Germinal center (tissue), 1 donor: ENCODE data around the gene LRRC2.
"Not testable (repeated sequence)": the region's sequence is repeated elsewhere in the genome, so short reads cannot be mapped to it uniquely, and the experiment has no call there.

ENCODE experiments used
- DNase-seq: peaks from one replicate; pipeline ENCODE4 v3.0.0; 2012; ENCODE audit warnings: mixed read lengths, low spot score

The LRRC2 gene

DNA sequence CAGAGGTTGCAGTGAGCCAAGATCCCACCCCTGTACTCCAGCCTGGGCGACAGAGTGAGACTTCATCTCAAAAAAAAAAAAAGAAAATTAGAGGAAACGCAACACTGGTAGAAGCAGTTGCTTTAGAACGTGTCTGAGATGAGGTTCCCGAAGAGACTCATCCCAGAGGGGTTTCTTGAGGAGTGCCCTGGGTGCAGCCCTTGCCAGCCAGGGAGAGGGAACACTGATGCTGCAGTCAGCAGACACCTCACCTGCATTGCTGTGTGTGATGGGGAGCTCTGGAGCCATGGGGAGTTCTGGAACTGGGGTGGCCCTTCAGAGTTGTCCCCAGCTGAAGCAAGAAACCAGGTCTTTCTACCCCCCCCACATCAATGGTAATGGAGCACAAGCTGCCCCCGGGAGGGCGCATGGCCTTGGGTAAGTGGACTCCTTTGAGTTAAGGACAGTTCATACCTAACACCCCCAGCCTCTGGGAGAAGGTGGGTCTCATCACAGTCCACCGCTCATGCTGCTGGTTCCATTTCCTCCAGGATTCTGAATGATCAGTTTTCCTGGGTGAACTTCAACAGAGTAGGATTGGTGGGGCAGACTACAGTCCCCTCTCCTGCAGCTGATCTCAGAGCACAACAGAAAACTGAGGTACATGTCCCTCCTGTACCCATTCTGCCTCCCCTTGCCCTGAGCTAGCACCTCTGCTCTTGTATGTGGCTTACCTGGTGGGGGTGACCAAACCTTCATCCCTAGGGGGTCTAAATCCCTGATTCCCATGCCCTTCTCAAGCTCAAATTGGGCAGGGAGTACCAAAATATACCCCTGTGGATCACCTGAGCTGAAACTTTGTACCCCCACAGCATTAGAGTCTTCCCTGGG is 18.7 kb upstream of the LRRC2 start:
- DNase-seq = no peak

- no peak for DNase-seq
These were observed 14.6 kb upstream of the LRRC2 start for GRCh38 chr3:46580675-46581074.

DNA sequence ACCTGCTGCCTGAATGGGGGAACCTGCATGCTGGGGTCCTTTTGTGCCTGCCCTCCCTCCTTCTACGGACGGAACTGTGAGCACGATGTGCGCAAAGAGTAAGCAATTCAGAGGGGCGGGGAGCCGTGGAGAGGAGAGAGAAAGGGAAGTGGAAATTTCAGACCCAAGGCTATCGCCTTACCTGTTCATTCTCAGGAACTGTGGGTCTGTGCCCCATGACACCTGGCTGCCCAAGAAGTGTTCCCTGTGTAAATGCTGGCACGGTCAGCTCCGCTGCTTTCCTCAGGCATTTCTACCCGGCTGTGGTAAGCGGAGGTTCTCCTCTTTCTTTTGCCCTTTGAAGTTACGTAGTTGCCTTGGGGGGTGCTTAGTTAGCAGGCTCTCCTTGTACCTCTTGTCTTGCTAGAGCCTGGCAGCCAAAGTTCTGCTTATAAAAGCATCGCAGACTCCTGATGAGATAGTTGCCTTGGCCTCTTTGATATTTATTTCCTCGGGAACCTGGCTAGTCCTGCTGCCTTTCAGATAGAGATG is 13.7 kb upstream of the LRRC2 start:
- DNase-seq = no peak

GRCh38 chr3:46578973-46579755 is 13.1 kb upstream of the LRRC2 start:
- DNase-seq = no peak

GRCh38 chr3:46577580-46578249 is 11.6 kb upstream of the LRRC2 start:
- not testable (repeated sequence) for DNase-seq

DNA sequence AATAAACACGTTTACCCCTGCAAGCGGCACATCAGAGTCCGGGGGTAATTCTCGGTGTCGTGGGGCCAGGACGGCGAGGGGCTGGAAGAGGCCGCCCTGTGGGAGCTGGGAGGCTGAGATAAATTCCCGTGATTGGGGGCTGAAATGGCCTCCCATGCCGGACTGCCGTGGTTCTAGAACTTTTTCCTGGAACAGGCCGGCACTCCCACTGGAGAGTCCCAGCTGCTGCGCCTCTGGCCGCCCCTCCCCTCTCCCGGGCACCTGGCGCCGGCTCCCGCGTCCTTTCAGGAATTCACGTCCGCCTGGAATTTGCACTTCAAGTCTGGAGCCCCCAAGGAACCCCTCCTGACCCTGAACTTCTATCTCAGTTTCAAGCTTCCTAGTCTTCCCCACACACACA is 10.8 kb upstream of the LRRC2 start:
- DNase-seq = no peak

GRCh38 chr3:46576386-46576785 is 10.3 kb upstream of the LRRC2 start:
- DNase-seq = no peak

DNA sequence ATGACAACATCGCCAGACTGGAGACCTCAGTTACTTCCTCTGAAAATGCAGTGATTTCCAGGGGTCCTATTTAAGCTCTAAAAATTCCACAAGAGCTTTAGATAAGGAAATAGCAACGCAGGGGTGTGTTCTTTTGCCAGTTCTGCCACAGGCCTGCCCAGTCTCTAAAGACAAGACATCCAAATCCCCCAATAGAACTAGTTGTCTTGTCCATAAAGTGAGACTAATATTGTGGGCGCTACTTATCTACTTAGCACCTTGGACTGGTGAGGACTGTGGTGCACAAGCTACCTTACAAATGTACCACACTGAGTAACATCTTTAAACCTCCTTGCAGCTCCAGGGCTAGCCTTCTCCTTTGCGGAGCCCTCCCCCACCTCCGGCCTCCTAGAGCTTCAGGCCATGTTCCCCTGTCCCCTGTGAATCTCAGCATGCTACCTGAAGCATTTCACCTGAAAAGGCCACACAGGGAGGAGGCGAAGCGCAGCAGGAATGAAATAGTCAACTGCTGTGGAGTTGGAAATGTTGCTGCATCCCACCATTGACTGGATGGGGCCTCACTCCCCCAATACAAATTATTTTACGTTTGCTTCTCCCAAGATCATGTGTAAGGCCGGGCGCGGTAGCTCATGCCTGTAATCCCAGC is 9.6 kb upstream of the LRRC2 start:
- no peak for DNase-seq

- no peak for DNase-seq
These were observed 8.9 kb upstream of the LRRC2 start for GRCh38 chr3:46574881-46575576.

- no peak for DNase-seq
These were observed 8.1 kb upstream of the LRRC2 start for GRCh38 chr3:46574243-46574646.

DNA sequence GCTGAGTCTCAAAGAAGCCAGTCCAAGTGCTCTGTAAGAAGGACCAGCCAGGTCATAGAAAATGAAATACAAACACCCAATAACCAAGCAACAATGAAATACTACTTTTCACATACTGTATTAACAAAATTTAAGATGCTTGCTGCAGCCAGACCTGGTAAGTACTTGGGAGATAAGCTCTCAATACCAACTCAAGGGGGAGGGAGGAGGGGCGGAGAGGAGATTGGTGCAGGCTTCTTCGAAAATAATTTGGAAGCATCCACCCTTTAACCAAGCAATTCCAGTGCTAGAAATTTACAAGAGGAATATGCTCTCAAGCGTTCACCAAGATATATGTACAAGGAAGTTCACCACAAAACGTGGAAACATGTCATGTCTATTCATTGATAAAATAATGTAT is 7.6 kb upstream of the LRRC2 start:
- no peak for DNase-seq

GRCh38 chr3:46571684-46572083 is 5.6 kb upstream of the LRRC2 start:
- DNase-seq = no peak

DNA sequence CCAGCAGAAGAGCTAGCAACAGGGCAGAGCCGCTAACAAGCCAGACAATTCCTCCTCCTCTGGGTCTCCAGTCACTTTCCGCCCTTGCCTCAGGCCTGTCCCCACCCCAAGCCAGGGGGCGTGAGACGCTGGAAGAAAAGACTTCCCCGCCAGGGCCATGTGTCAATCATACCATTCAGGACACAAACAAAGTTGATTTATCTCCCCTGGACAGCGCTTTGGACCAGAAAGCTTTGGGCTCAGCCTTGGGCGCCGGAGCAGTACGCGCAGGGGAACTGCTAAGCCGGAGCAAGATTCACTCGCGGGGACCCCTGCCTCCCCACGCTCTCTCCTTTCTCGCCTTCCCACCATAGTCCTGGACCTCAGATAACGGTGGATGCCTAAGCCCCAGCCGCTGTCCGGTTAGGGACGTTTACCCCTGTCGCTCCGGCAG is 479 bp downstream of the LRRC2 start:
- DNase-seq = no peak

GRCh38 chr3:46565077-46565476 is 1.0 kb downstream of the LRRC2 start:
- DNase-seq = no peak

DNA sequence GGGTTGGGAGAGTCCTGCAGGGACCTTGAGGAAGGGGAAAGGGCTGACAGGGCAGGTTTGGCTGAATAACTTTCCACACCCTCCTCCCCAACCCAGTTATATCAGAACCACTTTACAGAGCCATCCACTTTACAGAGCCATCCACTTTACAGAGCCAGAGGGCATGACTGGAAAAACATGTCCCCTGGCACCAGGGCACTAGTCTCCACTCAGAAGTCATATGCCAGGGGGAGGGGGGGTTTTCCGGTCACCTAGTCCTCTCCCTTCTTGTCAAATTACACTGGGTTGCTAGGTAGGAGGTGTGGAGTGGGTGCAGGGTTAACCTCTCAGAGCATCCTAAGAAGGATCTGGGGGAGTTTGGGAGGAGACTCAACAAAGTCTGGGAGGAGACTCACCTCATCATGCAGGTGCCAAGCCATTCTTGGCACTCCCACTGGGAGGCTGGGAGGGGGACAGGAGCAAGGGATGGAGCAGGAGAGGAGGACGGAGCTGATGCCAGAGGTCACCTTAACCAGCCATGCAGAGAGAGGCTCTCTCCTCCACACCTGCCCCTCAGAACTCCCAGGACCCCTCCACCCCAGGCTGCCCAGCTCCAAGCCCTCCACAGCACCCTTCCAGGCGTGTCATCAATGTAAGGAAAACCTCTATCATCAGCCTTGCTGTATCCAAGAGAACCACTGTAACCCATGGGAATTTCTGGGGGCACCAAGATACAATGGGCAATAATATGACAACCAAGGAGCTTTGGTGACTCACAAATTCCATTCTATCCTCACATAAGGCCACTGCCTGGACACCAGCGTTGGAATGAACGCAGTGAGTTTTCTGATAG is 1.7 kb downstream of the LRRC2 start:
- no peak for DNase-seq

GRCh38 chr3:46561951-46562350 is 4.2 kb downstream of the LRRC2 start:
- DNase-seq = no peak

DNA sequence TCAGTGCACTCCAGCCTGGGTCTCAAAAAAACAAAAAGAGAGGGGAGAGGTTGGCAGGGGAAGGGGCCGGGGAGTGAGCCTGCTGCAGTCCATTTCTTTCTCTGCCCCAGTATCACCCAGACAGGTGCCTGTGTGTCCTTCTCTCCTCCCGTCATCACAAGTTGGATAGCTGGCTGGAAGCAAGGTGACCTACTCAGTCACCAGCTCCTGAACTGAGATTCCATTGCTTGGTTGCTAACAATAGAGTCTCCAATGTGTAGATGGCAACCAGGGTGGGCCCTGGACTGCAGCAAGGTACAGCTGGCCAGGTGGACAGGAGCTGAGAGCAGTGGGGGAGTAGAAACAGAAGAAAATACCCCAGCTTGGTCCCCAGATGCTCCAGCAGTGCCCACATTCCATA is 4.6 kb downstream of the LRRC2 start:
- DNase-seq = no peak

DNA sequence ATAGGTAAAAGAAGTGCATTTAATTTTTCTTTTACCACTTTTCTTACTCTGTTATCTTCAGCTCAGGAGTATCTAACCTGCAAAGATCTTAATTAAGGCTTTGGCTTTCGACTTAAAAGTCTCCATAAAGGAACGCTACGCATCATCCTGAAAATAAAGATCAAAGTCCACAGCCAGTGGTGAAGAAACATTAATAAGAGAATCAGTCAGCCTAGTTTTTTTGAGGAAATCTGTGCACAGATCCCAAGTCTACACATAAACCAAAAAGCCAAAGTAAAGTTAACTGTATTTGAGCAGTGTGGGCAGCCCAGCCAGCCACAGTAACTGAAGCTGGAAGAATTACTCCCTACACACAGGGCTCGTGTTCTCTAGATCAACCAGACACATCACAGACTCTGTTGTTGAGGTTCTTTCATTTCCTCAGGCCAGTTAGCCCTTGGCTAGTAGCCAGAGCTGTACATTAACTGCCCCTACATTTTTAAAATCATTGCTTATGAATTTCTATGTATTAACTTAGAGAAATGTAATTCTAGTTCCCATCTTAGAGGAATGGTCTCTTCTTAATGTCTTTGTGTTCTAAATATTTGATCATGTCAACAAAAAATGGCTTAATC is 6.9 kb downstream of the LRRC2 start:
- DNase-seq = no peak

- peak; percentile 74 for DNase-seq
These were observed 7.7 kb downstream of the LRRC2 start for GRCh38 chr3:46558184-46559043.
